NB4 (cell line): ENCODE results near the gene DAAM1.

Source experiments
- CTCF ChIP-seq: IDR thresholded peaks from one replicate; pipeline ENCODE4 v1.5.1; 2012; ENCODE audit warnings: low read depth, low read length
- POLR2A ChIP-seq: IDR thresholded peaks from 2 replicates; pipeline ENCODE4 v1.6.1; 2011; ENCODE audit warnings: mild to moderate bottlenecking; ENCODE audit not compliant: insufficient read length; ENCODE audit errors: extremely low read depth

- no peak for TF ChIP-seq POLR2A
- TF ChIP-seq CTCF = no peak
These were observed 6.7 kb upstream of the DAAM1 start for GRCh38 chr14:59181791-59182190.
